ENCODE results near the gene VSTM1. TPM values are rescaled to one million over a fixed set of nuclear protein-coding genes. Genes with fewer than 3 reads are reported as not detected.

Gene VSTM1, protein sequence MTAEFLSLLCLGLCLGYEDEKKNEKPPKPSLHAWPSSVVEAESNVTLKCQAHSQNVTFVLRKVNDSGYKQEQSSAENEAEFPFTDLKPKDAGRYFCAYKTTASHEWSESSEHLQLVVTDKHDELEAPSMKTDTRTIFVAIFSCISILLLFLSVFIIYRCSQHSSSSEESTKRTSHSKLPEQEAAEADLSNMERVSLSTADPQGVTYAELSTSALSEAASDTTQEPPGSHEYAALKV
- not detected for total RNA-seq

GRCh38 chr19:54063350-54064116 is at the start of gene VSTM1:
VSTM1 (minus strand) TSS chr19:54063897; CDS start chr19:54063777, 120 bp downstream.
- Histone ChIP-seq H3K4me3 (no peak within 1 kb of the TSS), H3K4me1 (no peaks in the 10 kb centered on the region), H3K27me3 (no peaks in the 10 kb centered on the region), H3K27ac (no peak within 1 kb of the TSS), H3K9me3 (no peaks in the 10 kb centered on the region), H3K36me3 (replicated peaks in 1 of 2; ENCODE audit: insufficient read depth in 1 of 2, low read depth in 2 of 2) (no peaks in the 10 kb centered on the region)
- no peak for TF ChIP-seq POLR2A (IDR thresholded peaks at IDR 0.05)
- TF ChIP-seq CTCF (IDR thresholded peaks at IDR 0.05) = no peak
- ATAC-seq (no peak), DNase-seq (no peak)
- 65 to 73% methylated on average over 26 to 34 of the region's 34 CpGs for WGBS, 2 donors
- intact Hi-C loops (cut with DNase I) = no loop called here

DNA sequence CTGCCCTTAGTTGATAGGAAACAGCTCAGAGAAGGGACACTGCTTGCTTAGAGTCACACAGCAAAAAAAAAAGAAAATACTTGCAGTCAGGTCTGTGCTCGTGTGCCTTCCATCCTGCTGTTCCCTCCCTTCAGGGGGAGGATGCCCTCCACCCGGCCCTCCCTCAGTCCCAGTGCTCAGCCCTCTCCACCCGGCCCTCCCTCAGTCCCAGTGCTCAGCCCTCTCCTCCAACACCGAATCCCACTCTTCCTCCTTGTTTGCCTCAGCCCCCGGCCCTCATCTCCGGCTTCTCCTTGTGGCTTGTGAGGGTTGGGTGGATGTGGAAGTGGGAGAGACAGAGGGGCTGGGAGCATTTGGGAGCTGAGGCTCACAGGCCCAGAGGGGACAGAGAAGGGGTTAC is 46.0 kb upstream of the VSTM1 start:
- Histone ChIP-seq H3K36me3 (replicated peaks in 1 of 2; ENCODE audit: insufficient read depth in 1 of 2, low read depth in 2 of 2) (peaks cover 10 to 26% of the 10 kb centered on the region in 2 donors), H3K4me1 (peaks cover 10% of the 10 kb centered on the region), H3K9me3 (no peaks in the 10 kb centered on the region), H3K4me3 (no peak overlapping the region), H3K27me3 (no peaks in the 10 kb centered on the region), H3K27ac (no peak overlapping the region)
- ATAC-seq (peak; percentile 25), DNase-seq (no peak)
- no peak for TF ChIP-seq CTCF (IDR thresholded peaks at IDR 0.05)
- no peak for TF ChIP-seq POLR2A (IDR thresholded peaks at IDR 0.05)
- intact Hi-C loops (cut with DNase I) = no loop called here
- 77 to 86% methylated on average over 6 of the region's 6 CpGs for WGBS, 2 donors

DNA sequence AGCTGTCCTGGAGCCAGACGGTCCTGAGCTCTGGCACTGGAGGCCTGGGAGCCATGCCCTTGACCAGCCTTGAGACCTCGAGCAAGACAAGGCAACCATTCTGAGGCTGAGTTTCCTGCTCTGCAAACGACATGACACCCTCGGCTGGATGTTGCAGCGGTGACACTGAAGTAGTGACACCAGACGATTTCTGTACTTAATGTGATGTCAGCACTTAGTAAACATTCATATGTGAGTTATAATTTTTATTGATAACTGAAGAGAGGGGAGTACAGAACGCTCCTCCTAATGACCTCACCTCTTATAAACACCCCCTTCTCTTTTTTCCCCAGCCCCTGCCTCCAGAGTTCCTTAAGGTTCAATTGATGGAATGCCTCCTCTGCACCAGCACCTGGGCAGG is 44.8 kb upstream of the VSTM1 start:
- H3K27ac ChIP-seq = no peak overlapping the region
- intact Hi-C loops (cut with DNase I) = no loop called here

GRCh38 chr19:54107876-54108490 is 44.3 kb upstream of the VSTM1 start:
- Histone ChIP-seq H3K36me3 (replicated peaks in 1 of 2; ENCODE audit: insufficient read depth in 1 of 2, low read depth in 2 of 2) (peaks cover 10 to 26% of the 10 kb centered on the region in 2 donors), H3K27ac (no peak overlapping the region), H3K9me3 (no peaks in the 10 kb centered on the region), H3K27me3 (no peaks in the 10 kb centered on the region), H3K4me1 (peaks cover 14% of the 10 kb centered on the region), H3K4me3 (no peak overlapping the region)
- WGBS, 2 donors = 82 to 83% methylated on average over 15 to 21 of the region's 21 CpGs
- TF ChIP-seq CTCF (IDR thresholded peaks at IDR 0.05) (no peak), POLR2A (IDR thresholded peaks at IDR 0.05) (no peak)
- ATAC-seq = no peak
- peak in 1 of 4 donors; percentile 10 for DNase-seq
- intact Hi-C loops (cut with DNase I) = no loop called here

More for the DNA sequence above, 44.8 kb upstream of the VSTM1 start:
- ATAC-seq (no peak), DNase-seq (no peak)
- WGBS, 2 donors = 72 to 74% methylated on average over 6 to 7 of the region's 7 CpGs
- Histone ChIP-seq H3K4me1 (peaks cover 10% of the 10 kb centered on the region), H3K4me3 (no peak overlapping the region), H3K36me3 (replicated peaks in 1 of 2; ENCODE audit: insufficient read depth in 1 of 2, low read depth in 2 of 2) (peaks cover 10 to 26% of the 10 kb centered on the region in 2 donors), H3K27me3 (no peaks in the 10 kb centered on the region), H3K9me3 (no peaks in the 10 kb centered on the region)
- TF ChIP-seq POLR2A (IDR thresholded peaks at IDR 0.05) (no peak), CTCF (IDR thresholded peaks at IDR 0.05) (no peak)
